GM10266 (cell line): ENCODE measurements around the gene NKAIN2.

Experiments used
- DNase-seq: peaks from one replicate; pipeline ENCODE4 v3.0.0; 2012; ENCODE audit errors: extremely low spot score
- TF ChIP-seq, protein P1 (sequence below): IDR thresholded peaks from 2 replicates; pipeline ENCODE4 v1.5.1; 2012; ENCODE audit warnings: mild to moderate bottlenecking, low read depth; ENCODE audit not compliant: control insufficient read depth, insufficient read depth; ENCODE audit errors: missing control alignments

The NKAIN2 gene

DNA sequence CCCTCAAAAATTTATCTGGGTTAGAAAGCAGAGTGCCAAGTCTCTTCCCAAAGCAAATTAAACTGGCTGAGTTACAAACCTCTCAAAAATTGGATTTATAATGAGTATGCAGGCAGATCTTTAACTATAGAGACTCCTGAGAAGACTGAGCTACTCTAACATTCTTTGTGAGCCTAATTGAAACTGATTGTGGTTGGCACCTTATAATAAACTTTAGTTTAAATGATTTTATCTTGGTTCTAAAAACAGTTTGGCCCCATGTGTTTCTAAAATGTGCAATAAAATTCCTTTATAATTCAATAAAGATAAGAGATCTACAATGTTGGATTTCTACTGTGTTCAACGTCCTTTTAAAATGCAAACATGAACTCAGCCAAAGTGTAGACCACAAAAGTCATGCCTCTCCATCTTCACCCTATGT is 678.4 kb downstream of the NKAIN2 start:
- DNase-seq, result no peak
- TF ChIP-seq, protein P1, sequence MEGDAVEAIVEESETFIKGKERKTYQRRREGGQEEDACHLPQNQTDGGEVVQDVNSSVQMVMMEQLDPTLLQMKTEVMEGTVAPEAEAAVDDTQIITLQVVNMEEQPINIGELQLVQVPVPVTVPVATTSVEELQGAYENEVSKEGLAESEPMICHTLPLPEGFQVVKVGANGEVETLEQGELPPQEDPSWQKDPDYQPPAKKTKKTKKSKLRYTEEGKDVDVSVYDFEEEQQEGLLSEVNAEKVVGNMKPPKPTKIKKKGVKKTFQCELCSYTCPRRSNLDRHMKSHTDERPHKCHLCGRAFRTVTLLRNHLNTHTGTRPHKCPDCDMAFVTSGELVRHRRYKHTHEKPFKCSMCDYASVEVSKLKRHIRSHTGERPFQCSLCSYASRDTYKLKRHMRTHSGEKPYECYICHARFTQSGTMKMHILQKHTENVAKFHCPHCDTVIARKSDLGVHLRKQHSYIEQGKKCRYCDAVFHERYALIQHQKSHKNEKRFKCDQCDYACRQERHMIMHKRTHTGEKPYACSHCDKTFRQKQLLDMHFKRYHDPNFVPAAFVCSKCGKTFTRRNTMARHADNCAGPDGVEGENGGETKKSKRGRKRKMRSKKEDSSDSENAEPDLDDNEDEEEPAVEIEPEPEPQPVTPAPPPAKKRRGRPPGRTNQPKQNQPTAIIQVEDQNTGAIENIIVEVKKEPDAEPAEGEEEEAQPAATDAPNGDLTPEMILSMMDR, result no peak

DNA sequence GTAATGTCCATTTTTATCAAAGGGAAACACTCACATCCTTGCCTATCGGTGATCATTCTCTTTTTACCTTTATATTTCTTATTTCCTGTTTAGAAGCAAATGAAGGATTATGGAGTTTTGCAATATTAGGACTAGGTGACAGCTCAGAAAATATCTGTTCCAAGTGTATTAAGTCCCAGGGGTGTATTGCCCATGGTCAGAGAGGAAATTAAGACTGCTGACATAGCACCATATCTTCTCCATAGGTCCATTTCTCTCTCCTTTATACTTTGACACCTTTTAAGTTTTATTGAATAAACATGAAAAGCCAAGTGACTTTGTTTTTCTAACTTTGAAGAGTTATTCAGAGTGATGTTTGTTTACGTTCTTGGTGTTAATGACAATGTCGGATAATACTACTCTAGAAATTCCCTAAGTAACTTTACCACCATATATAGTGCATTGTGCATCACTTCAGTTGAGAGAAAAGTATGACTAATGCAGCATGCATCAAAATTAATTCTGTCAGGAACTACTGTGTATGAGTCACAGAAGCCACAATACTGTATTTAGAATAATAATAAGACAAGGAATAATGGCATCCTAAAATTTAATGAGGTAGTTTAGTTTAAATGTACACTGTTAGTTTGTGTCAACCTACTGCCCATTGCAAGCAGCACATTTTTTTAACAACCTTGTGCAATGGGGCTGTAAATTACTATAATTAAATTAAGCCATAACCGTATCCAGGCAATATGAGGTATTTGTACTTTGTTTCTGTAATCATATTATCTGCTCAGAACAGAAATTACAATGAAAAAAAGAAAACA is 684.2 kb downstream of the NKAIN2 start:
- DNase-seq, result no peak
- TF ChIP-seq, protein P1, result no peak

DNA sequence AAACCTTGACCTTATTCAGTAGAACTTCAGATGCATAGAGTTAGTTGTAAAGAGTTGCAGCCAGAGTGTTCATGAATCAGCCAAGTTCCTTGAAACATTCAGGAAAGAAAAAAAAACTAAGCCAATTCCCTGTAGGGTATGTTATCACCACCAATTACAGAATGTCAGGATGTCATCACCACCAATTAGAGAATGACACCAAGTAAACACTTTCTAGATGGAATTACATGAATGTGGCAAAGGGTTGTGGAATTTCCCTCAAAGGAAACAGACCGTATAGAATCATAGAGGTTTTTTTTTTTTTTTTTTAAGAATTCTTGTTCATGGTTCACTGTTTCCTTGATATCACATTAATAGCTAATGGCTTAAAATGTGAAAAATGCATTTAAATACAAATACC is 686.5 kb downstream of the NKAIN2 start:
- TF ChIP-seq, protein P1, result no peak
- no peak for DNase-seq

DNA sequence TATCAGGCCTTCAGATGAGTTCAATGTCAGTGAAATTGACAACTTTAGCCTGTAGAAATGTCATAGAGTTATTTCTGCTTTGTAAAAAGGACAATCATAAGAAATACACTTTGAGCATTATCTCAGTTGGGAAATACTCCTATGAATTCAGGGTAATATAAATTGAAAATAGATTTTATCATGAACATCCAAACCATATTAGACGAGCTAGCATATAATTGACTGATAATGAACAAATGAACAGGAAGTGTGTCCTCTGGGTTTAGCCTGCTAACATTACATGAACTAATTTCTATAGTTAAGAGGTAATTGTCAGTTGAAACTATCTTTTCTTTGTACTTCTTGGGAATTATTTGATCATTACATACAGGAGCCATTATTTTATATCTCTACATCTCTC is 689.6 kb downstream of the NKAIN2 start:
- TF ChIP-seq, protein P1, result no peak
- DNase-seq, result no peak

DNA sequence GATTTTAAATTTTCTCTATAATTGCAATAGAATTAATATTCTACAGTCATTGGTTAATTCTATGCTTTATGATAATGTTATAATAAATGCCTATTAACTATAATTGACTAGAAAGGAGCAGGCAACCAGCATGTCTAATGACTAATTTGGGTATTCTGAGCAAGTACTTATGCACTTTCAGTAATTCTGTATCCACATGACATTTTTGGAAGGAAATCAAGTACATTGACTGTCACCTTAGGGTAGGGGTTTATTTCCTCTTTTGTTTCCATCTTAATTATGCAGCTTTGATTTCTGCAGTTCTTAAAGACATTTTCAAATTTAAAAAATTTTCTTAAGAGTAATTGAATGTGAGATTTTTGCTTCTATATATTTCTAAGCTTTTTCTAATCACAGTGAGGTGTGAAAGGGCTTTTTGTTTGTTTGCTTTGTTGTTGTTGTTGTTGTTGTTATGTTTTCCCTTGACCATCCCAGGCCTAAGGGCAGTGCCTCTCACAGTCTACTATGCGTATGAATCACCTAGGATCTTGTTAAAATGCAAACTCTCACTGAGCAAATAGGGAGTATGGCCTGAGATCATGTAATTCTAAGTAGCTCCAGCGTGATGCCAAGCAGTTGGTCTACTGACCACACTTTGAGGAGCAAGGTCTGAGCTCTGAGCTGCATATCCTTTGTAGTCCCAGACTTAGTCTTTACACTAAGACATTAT is 691.4 kb downstream of the NKAIN2 start:
- DNase-seq, result no peak

DNA sequence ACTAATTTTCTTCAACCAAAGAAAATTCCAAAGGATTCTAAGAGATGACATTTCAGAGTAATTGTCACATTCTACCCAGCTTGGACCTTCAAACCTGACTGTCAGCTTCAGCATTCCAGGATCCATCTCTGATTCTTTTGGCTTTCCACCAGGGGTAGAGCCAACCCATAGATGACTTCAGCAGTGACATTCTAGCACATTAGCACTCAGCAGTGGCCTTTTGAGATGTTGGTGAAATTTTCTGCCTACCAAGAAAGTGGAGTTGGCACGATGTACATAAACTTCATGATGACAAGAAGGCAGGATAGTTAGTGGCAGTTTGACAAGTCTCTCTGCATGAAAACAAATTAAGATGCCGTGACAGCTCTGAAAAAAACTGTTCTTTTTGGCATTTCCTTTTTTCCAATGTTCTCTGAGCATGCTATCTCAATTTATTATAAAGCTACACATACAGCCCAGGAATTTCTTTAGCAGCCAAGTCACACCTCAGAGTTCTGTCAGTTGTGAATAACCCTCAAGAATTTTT is 692.1 kb downstream of the NKAIN2 start:
- TF ChIP-seq, protein P1, result no peak
- no peak for DNase-seq

More for the DNA sequence above, 691.4 kb downstream of the NKAIN2 start:
- TF ChIP-seq, protein P1, result no peak

DNA sequence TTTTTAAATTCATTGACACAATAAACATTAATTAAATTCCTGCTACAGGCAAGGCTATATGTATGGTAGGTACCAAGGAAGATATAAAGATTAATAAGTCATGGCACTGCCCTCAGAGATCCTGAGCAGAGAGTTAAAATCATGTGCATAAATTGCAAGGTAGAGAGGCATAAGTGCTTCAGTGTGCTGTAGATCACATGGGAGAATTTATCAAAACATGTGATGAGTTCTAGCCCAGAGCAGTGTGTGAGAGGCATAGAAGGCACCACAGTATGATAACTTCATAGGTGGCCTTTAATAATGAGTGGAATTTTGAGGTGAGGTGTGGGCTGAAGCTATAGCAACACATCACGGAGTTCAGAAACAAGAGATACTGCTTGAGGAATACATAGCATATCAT is 692.7 kb downstream of the NKAIN2 start:
- TF ChIP-seq, protein P1, result no peak
- DNase-seq, result no peak
